Keratinocyte (primary cell): ENCODE results near the gene KHDRBS1. TPM values are rescaled to one million over a fixed set of nuclear protein-coding genes. Genes with fewer than 3 reads are reported as not detected.
A peak's percentile ranks its signal among the peaks of the same experiment; 100 is the strongest.

Experiments
- DNase-seq: peaks from one replicate; pipeline ENCODE4 v3.0.0-alpha.2; 2011; ENCODE audit warnings: low read depth, missing footprints, low spot score
- FAIRE-seq: peaks from 2 replicates; lab custom pipeline; 2011; peaks lifted over from hg19 to GRCh38; lab: Jason Lieb, UNC
- H2AFZ ChIP-seq: 2 replicates; pipeline ENCODE4 v1.6.0; 2012; ENCODE audit warnings: low read length, control low read depth, inconsistent platforms; ENCODE audit not compliant: control insufficient read depth
- H3K27ac ChIP-seq: 2 replicates; pipeline ENCODE4 v1.5.1; 2011; ENCODE audit warnings: low read length; ENCODE audit not compliant: control insufficient read depth, insufficient read depth
- H3K27me3 ChIP-seq: 3 replicates; pipeline ENCODE4 v1.6.0; 2011; ENCODE audit warnings: low read length; ENCODE audit not compliant: control insufficient read depth, insufficient read depth; ENCODE audit errors: extremely low read depth
- H3K36me3 ChIP-seq, 2 experiments: 2 replicates in 1 of 2; 3 replicates in 1 of 2; pipeline ENCODE4 v1.5.1; 2011; ENCODE audit warnings: low read length in 2 of 2, mild to moderate bottlenecking in 1 of 2; ENCODE audit not compliant: control insufficient read depth in 2 of 2, insufficient read depth in 2 of 2; ENCODE audit errors: extremely low read depth in 1 of 2
- H3K4me1 ChIP-seq: 3 replicates; pipeline ENCODE4 v1.5.1; 2011; ENCODE audit warnings: low read length; ENCODE audit not compliant: control insufficient read depth, insufficient read depth; ENCODE audit errors: extremely low read depth
- H3K4me2 ChIP-seq: 3 replicates; pipeline ENCODE4 v1.6.0; 2011; ENCODE audit warnings: low read depth, low read length; ENCODE audit not compliant: control insufficient read depth, insufficient read depth; ENCODE audit errors: extremely low read depth
- H3K4me3 ChIP-seq, 3 experiments: fragments of 200-600 bp in 1 of 3; sonication (generic) in 1 of 3; 2 replicates in 2 of 3; 3 replicates in 1 of 3; pipeline ENCODE4 v1.5.1; 2011 to 2016; ENCODE audit warnings: low read length in 3 of 3, mild to moderate bottlenecking in 3 of 3, control low read depth in 2 of 3, inconsistent platforms in 1 of 3, low read depth in 1 of 3, mixed read lengths in 1 of 3, mixed run types in 1 of 3, moderate library complexity in 1 of 3; ENCODE audit not compliant: control insufficient read depth in 2 of 3, insufficient read depth in 2 of 3; ENCODE audit errors: extremely low read depth in 1 of 3
- H3K79me2 ChIP-seq: 2 replicates; pipeline ENCODE4 v1.6.0; 2012; ENCODE audit warnings: low read length; ENCODE audit not compliant: control insufficient read depth, insufficient read depth
- H3K9ac ChIP-seq: 3 replicates; pipeline ENCODE4 v1.6.0; 2011; ENCODE audit warnings: low read length; ENCODE audit not compliant: control insufficient read depth, insufficient read depth; ENCODE audit errors: extremely low read depth
- H3K9me1 ChIP-seq: 3 replicates; pipeline ENCODE4 v1.6.0; 2011; ENCODE audit warnings: low read length; ENCODE audit not compliant: control insufficient read depth, insufficient read depth; ENCODE audit errors: extremely low read depth
- H3K9me3 ChIP-seq: 2 replicates; pipeline ENCODE4 v1.5.1; 2012; ENCODE audit warnings: low read depth, low read length; ENCODE audit not compliant: control insufficient read depth
- H4K20me1 ChIP-seq: 3 replicates; pipeline ENCODE4 v1.6.0; 2011; ENCODE audit warnings: low read length; ENCODE audit not compliant: control insufficient read depth, insufficient read depth; ENCODE audit errors: extremely low read depth
- EZH2 ChIP-seq: IDR thresholded peaks from one replicate; pipeline ENCODE4 v1.6.1; 2012; ENCODE audit warnings: inconsistent platforms, mild to moderate bottlenecking, low read length, moderate library complexity
- dilution Hi-C: fragments of 300-500 bp; cut with MboI; formaldehyde crosslinking; loops from one replicate; pipeline ENCODE4 v1.7.0; 2020; ENCODE audit warnings: low sequenced_read_pairs; ENCODE audit not compliant: extremely low pct_ligation_motif_present
- polyA plus RNA-seq, 5 experiments: library from polyadenylated mRNA; depleted of rRNA in 3 of 5; stranded (reverse) in 3 of 5; stranded (forward) in 1 of 5; unstranded in 1 of 5; fragments of >200 nt; gene quantifications; 1 replicate in 1 of 5; 2 replicates in 3 of 5; 3 replicates in 1 of 5; pipeline versions ENCODE4 v1.2.1 to v1.2.3, GENCODE V29; 2011 to 2012; ENCODE audit warnings: missing spikeins in 2 of 5, low read depth in 1 of 5, low replicate concordance in 1 of 5
- TF ChIP-seq, protein P1 (sequence below), 3 experiments: IDR thresholded peaks in 1 of 3; conservative IDR thresholded peaks in 1 of 3; optimal IDR thresholded peaks in 1 of 3; 2 replicates in 2 of 3; 3 replicates in 1 of 3; pipeline versions ENCODE3 to v1.5.1; 2011; ENCODE audit warnings: low read length in 3 of 3, mild to moderate bottlenecking in 3 of 3, moderate library complexity in 2 of 3, control low read depth in 1 of 3, inconsistent platforms in 1 of 3; ENCODE audit not compliant: insufficient read depth in 2 of 3; ENCODE audit errors: extremely low read depth in 1 of 3

The KHDRBS1 gene
- polyA plus RNA-seq, 1 donor (not counting 4 experiments of a cell fraction or from before 2014, with no cell fraction given): 54.7 TPM

DNA sequence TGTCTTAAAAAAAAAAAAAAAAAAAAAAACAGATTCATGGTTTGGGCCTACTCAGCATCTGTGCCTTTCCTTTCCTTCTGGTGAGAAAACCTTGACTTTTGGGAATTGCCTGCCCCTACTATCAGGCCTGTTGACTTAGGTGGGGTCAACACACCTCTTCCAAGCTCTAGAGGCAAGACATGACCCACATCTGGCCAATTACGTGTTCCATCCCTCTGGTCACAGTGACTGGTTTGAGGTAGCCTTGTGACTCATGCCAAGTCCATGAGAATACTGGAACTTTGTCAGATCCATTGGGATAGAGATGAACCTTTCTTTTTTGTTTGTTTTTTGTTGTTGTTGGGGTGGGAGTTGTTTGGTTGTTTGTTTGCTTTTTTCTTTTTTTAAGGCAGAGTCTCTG, 37.3 kb upstream of the KHDRBS1 start:
- H3K4me1 ChIP-seq: no peaks in the 10 kb centered on the region
- H3K36me3 ChIP-seq: no peaks in the 10 kb centered on the region
- no peak overlapping the region for H3K27ac ChIP-seq
- no peaks in the 10 kb centered on the region for H3K9me1 ChIP-seq
- TF ChIP-seq, protein P1, sequence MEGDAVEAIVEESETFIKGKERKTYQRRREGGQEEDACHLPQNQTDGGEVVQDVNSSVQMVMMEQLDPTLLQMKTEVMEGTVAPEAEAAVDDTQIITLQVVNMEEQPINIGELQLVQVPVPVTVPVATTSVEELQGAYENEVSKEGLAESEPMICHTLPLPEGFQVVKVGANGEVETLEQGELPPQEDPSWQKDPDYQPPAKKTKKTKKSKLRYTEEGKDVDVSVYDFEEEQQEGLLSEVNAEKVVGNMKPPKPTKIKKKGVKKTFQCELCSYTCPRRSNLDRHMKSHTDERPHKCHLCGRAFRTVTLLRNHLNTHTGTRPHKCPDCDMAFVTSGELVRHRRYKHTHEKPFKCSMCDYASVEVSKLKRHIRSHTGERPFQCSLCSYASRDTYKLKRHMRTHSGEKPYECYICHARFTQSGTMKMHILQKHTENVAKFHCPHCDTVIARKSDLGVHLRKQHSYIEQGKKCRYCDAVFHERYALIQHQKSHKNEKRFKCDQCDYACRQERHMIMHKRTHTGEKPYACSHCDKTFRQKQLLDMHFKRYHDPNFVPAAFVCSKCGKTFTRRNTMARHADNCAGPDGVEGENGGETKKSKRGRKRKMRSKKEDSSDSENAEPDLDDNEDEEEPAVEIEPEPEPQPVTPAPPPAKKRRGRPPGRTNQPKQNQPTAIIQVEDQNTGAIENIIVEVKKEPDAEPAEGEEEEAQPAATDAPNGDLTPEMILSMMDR (optimal IDR thresholded peaks at IDR 0.05 in 1 of 3, IDR thresholded peaks at IDR 0.05 in 1 of 3, conservative IDR thresholded peaks at IDR 0.05 in 1 of 3; ENCODE audit: extremely low read depth in 1 of 3, insufficient read depth in 2 of 3, low read length in 3 of 3): no peak
- TF ChIP-seq EZH2: no peak
- H3K9ac ChIP-seq: no peak overlapping the region
- no peaks in the 10 kb centered on the region for H3K79me2 ChIP-seq
- FAIRE-seq (no peak), DNase-seq (no peak)
- H2AFZ ChIP-seq: no peak overlapping the region
- no peaks in the 10 kb centered on the region for H4K20me1 ChIP-seq
- H3K9me3 ChIP-seq: no peaks in the 10 kb centered on the region
- H3K4me2 ChIP-seq: no peak overlapping the region
- no peaks in the 10 kb centered on the region for H3K27me3 ChIP-seq
- no peak overlapping the region for H3K4me3 ChIP-seq
- dilution Hi-C loops: no loop called here

DNA sequence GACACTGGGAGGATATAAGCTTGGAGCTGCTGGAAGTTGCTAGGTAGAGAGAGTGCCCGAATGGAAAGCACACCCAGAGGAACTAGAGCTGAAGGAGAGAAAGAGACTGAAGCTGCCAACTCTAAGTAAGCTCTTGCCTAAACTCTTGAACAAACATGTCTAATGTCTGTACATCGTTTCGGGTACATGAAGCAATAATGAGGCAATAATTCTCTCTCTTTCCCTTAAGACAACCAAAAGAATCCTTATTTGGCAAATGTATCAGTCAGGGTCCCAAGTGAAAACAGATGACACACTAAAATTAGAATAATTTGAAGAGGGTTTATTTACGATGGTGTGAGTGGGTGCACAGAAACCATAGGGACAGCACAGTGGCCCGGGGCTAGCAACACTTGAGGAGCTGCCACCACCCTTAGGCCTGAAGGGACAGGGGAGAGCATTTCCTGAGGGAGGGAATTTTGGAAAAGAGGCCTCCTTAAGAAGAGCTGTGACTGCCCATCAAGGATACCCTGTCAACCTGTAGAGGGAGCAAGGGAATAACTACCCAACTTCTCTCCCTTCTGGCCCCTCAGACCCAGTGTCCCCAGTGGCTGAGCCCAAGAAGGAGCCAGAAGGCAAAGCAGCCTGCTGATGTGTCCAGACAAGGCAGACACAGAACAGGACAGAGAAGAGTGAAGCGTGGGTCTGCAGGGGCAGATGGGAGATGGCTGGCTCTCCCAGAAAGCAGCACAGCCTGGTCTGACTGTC, 36.1 kb upstream of the KHDRBS1 start:
- no peaks in the 10 kb centered on the region for H4K20me1 ChIP-seq
- no peak overlapping the region for H3K27ac ChIP-seq
- no peak overlapping the region for H3K4me2 ChIP-seq
- FAIRE-seq: no peak
- dilution Hi-C loops: no loop called here
- peak overlapping the region; percentile 37 for H2AFZ ChIP-seq
- H3K27me3 ChIP-seq: no peaks in the 10 kb centered on the region
- TF ChIP-seq EZH2: no peak
- TF ChIP-seq, protein P1 (optimal IDR thresholded peaks at IDR 0.05 in 1 of 3, IDR thresholded peaks at IDR 0.05 in 1 of 3, conservative IDR thresholded peaks at IDR 0.05 in 1 of 3; ENCODE audit: extremely low read depth in 1 of 3, insufficient read depth in 2 of 3, low read length in 3 of 3): peak; percentile 44 to 64 (median 52)
- no peak for DNase-seq
- peaks cover 7% of the 10 kb centered on the region for H3K4me1 ChIP-seq
- no peaks in the 10 kb centered on the region for H3K9me3 ChIP-seq
- H3K4me3 ChIP-seq: no peak overlapping the region
- no peaks in the 10 kb centered on the region for H3K79me2 ChIP-seq
- no peaks in the 10 kb centered on the region for H3K36me3 ChIP-seq
- H3K9ac ChIP-seq: no peak overlapping the region
- no peaks in the 10 kb centered on the region for H3K9me1 ChIP-seq
